CD4-positive, alpha-beta T cell treated with Interleukin-4 for 1 hour (primary cell): ENCODE results near the gene C10orf71.
A peak's percentile ranks its signal among the peaks of the same experiment; 100 is the strongest.

Experiments used
- DNase-seq, 2 donors: peaks; one replicate each; pipeline ENCODE4 v3.0.0-alpha.2; 2020 to 2022

C10orf71 gene, protein sequence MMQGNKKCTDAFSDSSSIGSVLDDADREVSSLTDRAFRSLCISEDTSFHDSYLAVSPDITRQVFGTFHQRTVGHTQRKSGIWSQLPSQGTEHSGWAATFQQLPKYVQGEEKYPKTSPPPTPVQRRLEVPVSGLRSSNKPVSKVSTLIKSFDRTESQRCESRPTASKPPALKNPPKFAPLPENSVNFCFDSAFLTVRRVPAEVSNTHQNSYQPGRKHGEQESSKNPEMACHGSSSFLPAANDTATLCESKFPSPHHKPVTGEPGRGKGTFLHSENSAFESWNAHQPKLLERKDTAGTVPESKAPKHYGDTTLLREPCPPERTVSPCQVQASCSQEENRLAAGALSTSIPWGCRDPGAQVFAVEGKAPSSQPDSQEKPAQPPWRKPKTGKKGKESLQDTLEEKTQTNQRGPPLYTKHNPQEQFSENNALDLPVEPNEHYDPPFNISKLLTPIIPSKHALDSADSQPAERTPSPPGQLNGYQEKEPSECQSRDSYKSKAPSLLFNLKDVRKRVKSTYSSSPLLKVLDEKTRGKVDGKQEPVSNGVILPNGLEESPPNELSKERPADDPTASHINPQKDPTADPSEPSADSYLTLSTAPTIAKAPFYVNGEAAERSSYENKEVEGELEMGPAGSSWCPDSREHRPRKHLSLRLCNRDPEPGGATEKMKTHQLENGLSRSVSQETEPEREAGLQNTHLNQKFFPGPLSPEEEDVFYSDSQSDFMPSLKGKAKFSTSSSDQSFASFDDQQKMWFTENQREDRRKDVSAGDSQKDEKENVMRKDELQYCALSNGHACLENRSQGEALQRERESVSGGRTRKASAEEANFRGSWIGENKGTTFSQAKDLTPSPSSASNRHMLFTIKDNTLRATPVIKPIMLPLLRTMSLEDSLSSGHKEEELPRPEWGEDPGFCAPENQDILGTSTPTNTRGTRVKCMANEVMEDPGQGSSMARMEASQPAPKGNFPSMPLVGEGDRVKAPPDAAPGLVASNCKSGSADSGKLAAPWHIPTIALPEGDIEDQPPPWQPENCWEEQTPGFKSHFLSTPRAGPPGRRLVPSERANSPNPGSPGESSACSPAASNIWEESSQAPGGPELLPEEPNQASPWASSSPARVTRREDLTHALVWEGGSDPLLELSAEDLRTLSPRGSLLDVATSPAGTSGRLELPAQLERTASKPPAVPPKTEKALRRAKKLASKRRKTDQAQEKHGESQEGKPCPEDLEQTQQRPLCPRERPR (N-terminal part only)

DNA sequence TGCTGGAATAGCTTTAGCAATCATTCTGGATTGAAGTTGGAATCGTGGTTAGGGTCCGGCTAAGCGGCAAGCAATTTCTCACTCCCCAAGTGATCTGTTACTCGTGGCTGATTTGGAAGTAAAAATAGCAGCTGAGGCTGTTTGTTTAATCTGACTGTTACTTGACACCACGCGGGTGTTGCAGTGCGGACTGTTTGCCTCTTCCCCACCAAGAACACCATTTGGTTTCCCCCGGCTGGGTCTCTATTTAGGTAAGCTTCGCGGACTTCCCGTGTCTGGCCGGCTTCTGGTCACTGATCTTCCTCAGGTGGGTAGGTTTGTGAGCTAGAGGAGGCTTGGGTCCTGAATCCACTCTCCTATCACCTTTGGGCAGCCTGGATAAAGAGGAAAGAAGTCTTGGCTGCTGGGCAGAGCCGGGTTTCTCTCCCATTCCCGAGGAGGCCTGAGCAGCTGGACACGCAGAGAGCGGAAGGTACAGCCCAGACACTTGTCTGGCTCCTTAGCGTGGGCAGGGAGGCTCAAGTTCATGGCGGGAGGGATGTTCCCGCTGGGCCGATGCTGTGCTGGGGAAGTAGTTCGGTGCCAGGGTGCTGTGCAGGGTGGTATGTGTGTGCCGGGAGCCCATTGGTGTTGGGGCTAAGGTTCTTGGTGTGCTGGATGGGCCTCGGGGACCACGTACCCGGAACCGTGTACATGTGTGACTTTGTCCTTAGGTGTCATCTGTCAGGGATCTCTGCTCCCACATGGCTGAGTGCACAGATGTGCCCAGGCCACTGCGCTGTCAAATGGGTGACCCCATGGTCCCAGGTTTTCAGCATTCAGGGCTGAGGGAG, at the start of gene C10orf71:
TSS of gene C10orf71 (plus strand) at position 188 of the 833 bp plus-strand sequence. CDS start 23,376 bp downstream, outside the sequence.
- DNase-seq, result no peak

DNA sequence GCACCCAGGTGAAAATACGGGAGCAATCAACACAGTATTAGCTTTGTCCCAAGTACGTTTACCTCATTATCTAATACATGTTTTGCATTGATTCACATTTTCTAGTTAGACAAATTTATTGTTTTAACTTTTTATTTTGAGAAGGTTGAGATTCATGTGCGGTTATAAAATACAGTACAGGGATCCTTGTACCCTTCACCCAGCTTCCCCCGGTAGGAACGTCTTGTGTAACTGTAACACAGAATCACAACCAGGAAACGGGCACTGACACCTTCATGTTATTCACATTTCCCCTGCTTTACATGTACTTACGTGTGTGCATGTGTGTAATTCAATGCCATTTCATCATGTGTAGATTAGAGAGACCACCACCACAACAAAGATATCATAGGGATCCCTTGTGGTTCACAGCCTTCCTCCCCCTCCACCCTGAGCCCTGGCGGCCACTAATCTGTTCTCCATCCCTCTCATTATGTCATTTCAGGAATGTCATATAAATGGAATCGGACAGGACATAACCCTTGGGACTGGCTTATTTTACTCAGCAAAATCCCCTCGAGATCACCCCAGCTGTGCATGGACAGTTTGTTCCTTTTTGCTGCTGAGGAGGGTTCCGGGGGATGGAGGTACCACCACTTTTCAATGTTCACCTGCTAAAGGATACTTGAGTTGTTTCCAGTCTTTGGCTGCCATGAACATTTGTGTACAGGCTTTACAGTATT, 46.5 kb upstream of the C10orf71 start:
- DNase-seq, result no peak

DNA sequence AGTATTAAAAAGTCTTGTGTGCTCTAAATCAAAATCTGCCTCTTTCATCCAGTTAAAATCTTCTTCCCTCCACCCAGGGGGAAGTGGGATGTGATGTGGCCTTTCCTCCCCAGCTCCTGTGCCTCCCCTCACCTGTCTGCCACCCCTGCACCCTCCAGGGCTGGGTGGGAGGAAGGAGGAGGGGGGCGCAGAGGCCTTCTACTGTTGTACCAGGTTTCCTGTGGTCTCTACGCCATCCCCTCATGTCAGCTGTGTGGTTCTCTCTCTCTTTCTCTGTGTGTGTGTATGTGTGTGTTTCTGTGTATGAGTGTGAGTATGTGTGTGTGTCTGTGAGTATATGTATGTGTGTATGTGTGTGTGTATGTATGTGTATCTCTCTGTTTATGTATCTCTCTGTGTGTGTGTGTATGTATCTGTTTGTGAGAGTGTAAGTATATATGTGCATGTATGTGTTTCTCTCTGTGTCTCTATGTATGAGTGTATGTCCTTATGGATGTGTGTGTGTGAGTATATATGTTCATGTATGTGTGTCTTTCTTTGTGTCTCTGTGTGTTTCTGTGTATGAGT, 45.5 kb upstream of the C10orf71 start:
- DNase-seq, result peak in 1 of 2 donors; percentile 18

DNA sequence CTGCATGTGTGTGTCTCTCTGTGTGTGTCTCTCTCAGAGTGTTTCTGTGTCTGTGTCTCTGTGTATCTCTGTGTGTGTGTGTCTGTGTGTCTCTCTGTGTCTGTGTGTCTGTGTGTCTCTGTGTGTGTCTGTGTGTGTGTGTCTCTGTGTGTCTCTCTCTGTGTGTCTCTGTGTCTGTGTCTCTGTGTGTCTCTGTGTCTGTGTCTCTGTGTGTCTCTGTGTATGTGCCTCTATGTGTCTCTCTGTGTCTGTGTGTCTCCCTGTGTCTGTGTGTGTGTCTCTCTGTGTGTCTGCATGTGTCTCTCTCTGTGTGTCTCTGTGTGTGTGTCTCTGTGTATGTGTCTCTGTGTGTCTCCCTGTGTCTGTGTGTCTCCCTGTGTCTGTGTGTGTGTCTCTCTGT, 44.8 kb upstream of the C10orf71 start:
- no peak for DNase-seq

DNA sequence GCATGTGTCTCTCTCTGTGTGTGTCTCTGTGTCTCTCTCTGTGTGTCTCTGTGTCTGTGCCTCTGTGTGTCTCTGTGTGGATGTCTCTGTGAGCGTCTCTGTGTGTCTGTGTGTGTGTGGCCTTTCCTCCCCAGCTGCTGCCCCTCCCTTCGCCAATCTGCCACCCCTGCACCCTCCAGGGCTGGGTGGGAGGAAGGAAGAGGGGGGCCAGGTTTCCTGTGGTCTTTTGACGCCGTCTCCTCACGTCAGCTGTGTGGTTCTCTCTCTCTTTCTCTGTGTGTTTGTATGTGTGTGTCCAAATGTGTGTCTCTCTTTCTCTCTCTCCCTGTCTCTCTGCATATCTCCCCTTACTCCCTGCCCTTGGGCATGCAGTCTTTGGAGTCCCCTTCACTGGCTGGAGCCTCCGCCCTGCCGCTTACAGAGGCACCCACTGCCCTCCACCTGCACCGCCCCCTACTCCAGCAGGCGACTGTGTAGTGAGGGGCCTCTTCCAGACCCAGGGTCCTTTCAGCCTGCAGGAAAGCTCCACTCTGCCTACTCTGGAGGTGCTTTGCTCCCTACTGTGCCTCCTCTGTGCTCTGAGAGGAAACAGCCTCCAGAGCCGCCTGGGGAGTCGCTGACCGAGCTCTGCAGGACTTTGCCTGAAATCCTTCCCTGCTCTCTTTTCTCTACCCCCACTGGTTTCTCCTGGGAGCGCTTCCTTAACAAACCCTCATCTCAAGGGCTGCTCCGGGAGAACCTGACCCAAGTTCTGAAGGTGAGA, 44.2 kb upstream of the C10orf71 start:
- peak; percentile 67 to 74 for DNase-seq

DNA sequence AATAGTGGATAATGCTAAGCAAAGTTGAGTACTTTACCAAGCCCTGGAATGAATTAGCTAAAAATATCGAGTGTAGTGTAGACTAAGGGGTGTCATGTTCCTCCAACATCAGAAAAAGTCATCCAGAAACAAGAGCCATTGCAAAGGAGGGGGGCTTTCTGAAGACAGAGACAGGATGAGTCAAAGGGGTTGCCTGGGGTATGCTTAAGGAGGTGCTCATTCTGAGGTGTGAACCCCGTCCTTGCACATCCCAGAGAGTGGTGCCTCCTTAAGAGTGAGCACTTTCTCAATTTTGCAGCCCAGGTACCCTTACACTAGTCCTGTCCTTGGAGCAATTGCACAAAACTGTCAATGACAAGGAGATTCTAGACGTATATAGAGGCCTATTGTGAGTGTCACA, 43.1 kb upstream of the C10orf71 start:
- no peak for DNase-seq

DNA sequence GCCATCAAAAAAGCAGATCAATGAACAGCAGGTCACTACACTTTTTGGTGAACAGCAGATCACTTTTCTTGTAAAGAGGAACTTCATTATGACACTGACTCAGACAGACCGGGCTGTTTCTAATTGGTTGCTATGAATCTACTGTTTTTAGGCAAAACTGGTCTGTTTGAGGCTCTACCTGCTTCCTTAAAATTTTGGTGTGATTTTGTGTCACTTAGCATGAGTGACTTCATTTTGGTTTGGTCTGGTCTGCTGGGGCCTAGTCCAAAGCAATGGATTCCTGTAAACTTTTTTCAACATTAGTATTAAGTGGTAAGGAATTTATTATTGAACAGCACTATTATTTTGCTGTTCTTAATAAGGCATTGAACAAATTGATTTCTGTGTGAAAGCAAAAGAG, 41.8 kb upstream of the C10orf71 start:
- peak in 1 of 2 donors; percentile 14 for DNase-seq

DNA sequence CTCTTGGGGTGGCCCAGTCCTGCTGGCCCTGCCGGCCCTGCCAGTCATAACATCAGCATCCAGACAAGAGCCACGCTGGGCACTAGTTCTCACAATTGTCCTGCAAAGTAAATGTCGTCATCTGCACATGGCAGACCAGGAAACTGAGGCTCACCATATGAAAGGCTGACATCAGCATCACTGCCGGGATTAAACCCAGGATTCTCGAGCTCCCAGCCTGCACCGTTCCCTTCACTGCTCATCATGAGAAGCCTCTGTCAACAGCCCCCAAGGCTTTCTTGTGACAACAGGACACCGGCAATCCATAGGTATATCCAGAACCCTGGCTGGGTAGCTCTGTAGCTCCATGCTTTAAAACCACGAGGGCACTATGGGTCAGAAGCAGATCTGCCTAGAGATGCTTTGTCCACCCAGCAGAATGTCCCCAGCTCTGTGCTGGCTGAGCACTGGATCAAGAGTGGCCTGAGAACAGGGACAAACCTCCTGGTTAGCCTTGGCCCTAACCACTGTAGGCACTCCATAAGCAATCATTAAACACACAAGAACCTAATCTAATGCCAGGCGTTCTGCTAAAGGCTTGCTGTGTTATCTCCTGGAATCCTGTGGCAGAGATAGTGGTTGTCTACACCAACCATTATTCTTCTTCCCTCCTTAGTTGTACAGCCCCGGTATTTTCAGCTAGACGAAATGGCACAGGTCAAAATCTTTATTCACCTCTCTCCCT, 41.2 kb upstream of the C10orf71 start:
- no peak for DNase-seq

DNA sequence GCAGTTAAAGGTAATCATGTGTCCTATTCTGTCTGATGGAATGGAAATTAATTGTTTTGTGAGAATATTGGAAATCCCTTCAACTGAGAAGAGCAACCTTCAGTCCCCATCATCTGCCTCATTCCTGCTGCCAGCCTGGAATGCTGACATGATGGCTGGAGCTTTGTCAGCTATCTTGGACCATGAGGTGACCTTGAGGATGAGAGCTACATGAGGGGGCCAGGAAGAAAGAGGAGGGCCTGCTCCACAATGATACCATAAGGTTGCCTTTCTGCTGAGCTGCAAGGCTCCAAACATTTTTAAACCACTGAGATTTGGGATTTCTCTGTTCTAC, 40.7 kb upstream of the C10orf71 start:
- DNase-seq, result no peak

DNA sequence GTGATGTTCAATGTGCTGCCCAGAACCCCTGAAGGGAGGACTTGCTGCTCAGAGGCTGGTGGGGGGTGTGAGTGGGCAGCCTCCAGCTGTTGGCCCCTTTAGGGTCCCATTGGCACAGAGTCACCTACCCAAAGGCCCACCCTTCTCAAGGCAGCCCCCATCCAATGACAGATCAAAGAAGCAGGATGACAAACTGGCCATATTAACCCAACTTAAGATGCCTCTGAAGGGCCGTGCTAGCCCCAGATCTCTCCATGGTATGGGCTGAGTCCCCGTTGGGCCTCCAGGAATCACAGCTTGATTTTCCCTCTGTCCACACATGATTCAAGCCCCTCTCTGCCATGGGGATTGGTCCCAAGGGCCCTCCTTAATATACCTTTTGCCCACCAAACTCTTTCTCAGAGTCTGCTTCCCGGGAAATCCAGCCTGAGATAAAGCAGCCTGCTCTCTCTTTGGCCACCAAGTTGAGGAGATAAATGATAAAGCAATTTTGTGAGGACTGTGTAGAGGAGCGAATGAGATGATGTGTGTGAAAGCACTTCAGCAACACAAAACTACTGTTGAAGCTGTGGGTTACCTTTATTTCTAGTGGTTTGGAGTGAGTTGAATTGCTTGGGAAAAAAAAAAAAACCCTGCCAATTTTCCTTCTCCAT, 38.2 kb upstream of the C10orf71 start:
- no peak for DNase-seq

DNA sequence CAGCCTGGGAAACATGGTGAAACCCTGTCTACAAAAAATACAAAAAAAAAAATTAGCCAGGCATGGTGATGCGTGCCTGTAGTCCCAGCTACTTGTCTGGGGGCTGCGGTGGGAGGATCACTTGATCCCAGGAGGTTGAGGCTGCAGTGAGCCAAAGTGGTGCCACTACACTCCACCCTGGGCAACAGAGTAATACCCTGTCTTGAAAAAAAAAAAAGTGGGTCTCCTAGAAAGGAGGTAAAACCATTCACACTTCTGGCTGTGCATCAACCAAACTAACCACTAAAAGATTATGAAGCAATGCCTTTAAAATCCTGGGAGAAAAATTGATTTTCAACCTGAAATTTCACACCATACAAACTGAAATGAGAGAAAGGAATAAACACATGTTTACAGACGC, 35.4 kb upstream of the C10orf71 start:
- DNase-seq, result no peak

DNA sequence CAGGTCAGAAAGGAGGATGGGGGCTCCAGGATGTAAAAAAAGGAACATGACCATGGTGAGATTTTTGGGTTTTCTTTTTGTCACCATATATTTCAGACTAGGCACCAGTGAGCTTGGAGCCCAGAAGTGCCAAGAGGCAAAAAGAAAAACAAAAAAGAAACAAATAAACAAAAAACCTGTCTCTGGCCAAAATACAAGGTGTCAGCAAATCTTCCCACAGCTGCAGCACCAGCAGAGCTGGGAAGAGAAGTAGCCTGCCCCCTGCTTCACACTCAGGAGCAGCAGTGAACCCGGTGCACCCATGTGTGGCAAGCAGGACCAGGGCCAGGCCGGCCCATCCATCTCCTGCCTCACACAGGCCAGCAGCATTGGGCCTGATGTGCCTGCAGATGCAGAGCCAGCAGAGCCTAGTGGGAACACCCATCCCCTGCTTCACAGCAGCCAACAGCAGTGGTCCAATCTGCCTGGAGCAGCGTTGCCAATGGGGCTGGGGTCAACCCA, 34.7 kb upstream of the C10orf71 start:
- DNase-seq, result no peak

DNA sequence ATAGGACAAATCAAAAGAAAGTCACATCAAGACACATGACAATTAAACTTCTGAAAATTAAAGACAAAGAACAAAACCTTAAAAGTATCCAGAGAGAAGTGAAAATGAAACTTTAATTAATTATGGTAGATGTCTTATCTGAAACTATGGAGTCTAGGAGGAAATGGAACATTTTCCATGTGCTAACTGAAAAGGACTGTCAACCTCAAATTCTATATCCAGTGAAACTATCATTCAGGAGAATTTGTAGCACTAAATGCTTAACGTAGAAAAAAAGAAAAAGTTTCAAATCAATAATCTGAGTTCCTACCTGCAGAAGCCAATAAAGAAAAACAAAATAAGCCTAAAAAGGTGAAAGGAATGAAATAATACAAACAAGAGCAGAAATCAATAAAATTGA, 33.1 kb upstream of the C10orf71 start:
- no peak for DNase-seq

DNA sequence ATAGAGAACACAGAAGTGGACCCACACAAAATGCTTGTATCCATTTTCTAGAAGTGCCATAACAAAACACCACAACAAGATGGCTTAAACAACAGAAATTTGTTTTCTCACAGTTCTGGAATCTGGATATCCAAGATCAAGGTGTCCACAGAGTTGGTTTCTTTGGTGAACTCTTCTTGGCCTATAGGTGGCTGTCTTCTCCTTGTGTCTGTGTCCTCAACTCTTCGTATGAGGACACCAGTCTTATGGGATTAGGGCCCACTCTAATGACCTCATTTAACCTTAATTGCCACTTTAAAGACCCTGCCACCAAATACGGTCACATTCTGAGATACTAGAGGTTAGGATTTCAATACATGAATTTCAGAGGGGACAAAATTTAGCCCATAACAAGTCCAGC, 30.8 kb upstream of the C10orf71 start:
- no peak for DNase-seq

DNA sequence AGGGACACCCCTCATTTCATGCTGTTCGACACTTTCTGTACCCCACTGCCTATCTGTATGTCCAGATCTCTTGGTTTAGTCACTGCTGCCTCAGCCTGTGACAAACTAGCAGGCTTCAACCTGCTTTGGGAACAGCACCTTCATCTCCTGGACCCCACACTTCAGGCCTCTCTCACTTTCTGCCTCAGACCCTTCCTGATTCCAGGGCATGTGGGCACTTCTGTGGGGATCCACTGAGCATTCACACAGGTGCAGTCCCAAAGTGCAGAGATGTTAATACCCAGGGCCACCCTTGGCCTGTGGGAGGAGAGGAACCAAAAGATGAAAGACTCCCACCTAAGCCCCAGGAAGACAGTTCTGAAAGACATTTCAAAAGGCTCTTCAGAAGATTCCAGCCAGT, 29.4 kb upstream of the C10orf71 start:
- no peak for DNase-seq

DNA sequence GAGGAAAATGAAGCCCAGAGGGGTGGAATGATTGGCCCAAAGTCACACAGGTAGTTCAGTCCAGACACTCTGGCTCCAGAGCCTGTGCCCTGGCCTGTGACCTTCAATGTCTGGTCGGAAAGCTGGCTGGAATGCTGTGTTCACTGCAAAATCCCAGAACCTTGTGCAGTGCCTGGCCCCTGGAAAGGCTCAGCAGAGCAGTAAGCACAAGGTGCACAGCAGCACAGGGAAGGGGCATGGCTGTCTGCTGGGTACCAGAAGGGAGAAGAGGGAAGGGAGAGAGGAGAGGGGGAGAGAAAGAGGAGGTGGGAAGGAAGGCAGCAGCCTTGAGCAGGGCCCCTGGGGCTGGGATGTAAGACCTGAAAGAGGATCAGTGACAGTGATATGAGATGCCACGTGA, 28.4 kb upstream of the C10orf71 start:
- DNase-seq, result no peak

DNA sequence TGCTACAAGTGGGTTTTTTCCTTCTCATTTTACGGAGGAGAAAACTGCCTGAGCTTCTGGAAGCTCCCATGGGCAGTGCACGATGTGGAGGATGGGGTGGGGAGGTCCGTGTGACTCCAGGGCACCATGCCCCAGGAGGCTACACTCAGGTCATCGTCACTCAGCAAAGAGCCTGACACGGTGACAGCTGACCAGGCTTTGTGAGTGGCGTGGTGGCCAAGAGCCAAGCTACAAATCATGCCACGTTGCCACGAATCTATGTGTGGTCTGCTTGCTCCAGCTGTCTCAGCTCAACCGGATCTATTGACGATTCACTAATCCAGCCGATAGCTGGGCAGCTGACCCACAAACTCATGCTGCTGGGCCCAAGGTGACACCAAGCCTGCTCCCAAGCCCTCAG, 27.6 kb upstream of the C10orf71 start:
- no peak for DNase-seq

DNA sequence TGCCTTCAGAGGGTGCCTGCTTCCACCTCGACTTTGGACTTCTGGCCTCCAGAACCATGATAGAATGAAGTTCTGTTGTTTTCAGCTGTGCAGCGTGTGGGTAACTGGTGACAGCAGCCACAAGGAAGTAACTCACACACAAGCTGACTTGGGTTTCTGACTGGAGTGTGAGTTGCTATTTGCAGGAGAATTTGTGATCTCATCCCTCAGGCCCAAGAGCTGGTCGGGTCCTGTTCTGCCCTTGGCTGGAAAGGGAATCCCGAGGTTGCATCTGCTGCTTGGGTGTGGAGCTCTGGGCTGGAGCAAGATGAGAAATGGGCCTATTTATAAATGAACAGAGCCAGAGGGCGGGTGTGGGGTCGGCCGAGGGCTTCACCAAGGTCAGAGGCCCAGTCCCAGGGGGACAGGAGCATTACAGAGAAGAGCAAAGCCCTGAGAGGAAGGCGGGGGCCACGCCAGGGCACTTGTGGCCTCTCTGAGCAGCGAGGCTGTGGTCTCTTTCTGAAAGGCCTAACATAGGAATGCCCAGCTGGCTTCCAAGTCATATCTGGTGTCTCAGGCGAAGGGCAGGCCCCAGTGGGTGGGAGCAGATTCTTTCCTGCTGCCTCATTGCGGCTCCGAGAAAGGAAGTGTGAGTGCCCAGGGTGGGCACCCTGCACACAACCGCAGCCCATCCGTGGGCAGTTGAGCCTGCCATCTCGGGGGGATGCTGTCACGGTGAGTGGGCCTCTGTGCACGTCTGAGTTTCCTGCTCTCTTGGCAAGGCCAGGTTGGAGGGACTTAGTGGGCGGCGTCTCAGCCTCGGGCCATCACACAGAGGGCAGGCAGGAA, 26.5 kb upstream of the C10orf71 start:
- no peak for DNase-seq
